Measurements from ENCODE around the gene ARHGAP27. TPM values are rescaled to one million over a fixed set of nuclear protein-coding genes. Genes with fewer than 3 reads are reported as not detected.

ARHGAP27 gene
- total RNA-seq, 3 donors from 2014 or later (not counting 1 experiment from before 2014, with no cell fraction given): 125 to 141 (median 126) TPM

- Histone ChIP-seq H3K4me3 (ENCODE audit: low read length) (peak overlapping the region; percentile 73), H3K27me3 (ENCODE audit: control insufficient read depth, insufficient read depth, low read length) (no peaks in the 10 kb centered on the region), H3K36me3 (ENCODE audit: control insufficient read depth, insufficient read depth, low read length) (peaks cover 10% of the 10 kb centered on the region), H3K4me1 (ENCODE audit: control insufficient read depth, insufficient read depth, low read length) (peaks cover 48% of the 10 kb centered on the region), H3K9me3 (ENCODE audit: control insufficient read depth, insufficient read depth, low read length) (no peaks in the 10 kb centered on the region), H3K27ac (ENCODE audit: low read length) (peak overlapping the region; percentile 57)
- H3K9me3 Mint-ChIP-seq: no peaks in the 10 kb centered on the region
- no peaks in the 10 kb centered on the region for H3K36me3 Mint-ChIP-seq
- intact Hi-C loops (cut with micrococcal nuclease): no loop called here
- TF ChIP-seq CTCF (IDR thresholded peaks at IDR 0.05): no peak
- peak overlapping the region; percentile 74 to 83 for H3K27ac Mint-ChIP-seq
- peak; percentile 72 to 77 (median 72) for ATAC-seq
- H3K4me3 Mint-ChIP-seq: peak overlapping the region; percentile 93
- DNase-seq: peak; percentile 65 to 79
- WGBS (ENCODE audit: insufficient coverage): under 1% methylated on average over 55 of the region's 64 CpGs
- no peaks in the 10 kb centered on the region for H3K27me3 Mint-ChIP-seq (ENCODE audit: low read depth in 2 of 2)
- peaks cover 13 to 36% of the 10 kb centered on the region in 2 donors for H3K4me1 Mint-ChIP-seq
Measured at GRCh38 chr17:45431531-45432404, 902 bp downstream of the ARHGAP27 start.

- Histone ChIP-seq H3K4me3 (ENCODE audit: low read length) (peak overlapping the region; percentile 73), H3K27ac (ENCODE audit: low read length) (peak overlapping the region; percentile 57), H3K36me3 (ENCODE audit: control insufficient read depth, insufficient read depth, low read length) (peaks cover 3% of the 10 kb centered on the region), H3K4me1 (ENCODE audit: control insufficient read depth, insufficient read depth, low read length) (peaks cover 48% of the 10 kb centered on the region), H3K9me3 (ENCODE audit: control insufficient read depth, insufficient read depth, low read length) (no peaks in the 10 kb centered on the region), H3K27me3 (ENCODE audit: control insufficient read depth, insufficient read depth, low read length) (no peaks in the 10 kb centered on the region)
- no peaks in the 10 kb centered on the region for H3K36me3 Mint-ChIP-seq
- 15% methylated on average over 47 of the region's 47 CpGs for WGBS (ENCODE audit: insufficient coverage)
- peak; percentile 47 to 67 (median 59) for ATAC-seq
- H3K27ac Mint-ChIP-seq: peak overlapping the region; percentile 74 to 83
- peak in 1 of 2 donors; percentile 56 for DNase-seq
- no peaks in the 10 kb centered on the region for H3K27me3 Mint-ChIP-seq (ENCODE audit: low read depth in 2 of 2)
- intact Hi-C loops (cut with micrococcal nuclease): no loop called here
- H3K4me1 Mint-ChIP-seq: peaks cover 13 to 36% of the 10 kb centered on the region in 2 donors
- no peak for TF ChIP-seq CTCF (IDR thresholded peaks at IDR 0.05)
- peak overlapping the region; percentile 93 for H3K4me3 Mint-ChIP-seq
- no peaks in the 10 kb centered on the region for H3K9me3 Mint-ChIP-seq
Measured at GRCh38 chr17:45430738-45431530, 1.7 kb downstream of the ARHGAP27 start.

GRCh38 chr17:45430006-45430737 is 2.5 kb downstream of the ARHGAP27 start:
- peaks cover 52% of the 10 kb centered on the region for H3K4me1 ChIP-seq (ENCODE audit: control insufficient read depth, insufficient read depth, low read length)

More at GRCh38 chr17:45430006-45430737, 2.5 kb downstream of the ARHGAP27 start:
- H3K36me3 ChIP-seq (ENCODE audit: control insufficient read depth, insufficient read depth, low read length): no peaks in the 10 kb centered on the region
- H3K27me3 ChIP-seq (ENCODE audit: control insufficient read depth, insufficient read depth, low read length): no peaks in the 10 kb centered on the region
- H3K4me1 Mint-ChIP-seq: peaks cover 13 to 36% of the 10 kb centered on the region in 2 donors
- no peak for TF ChIP-seq CTCF (IDR thresholded peaks at IDR 0.05)
- DNase-seq (peak in 1 of 2 donors; percentile 3), ATAC-seq (no peak)
- H3K36me3 Mint-ChIP-seq: no peaks in the 10 kb centered on the region
- H3K4me3 Mint-ChIP-seq: peak overlapping the region; percentile 93
- H3K4me3 ChIP-seq (ENCODE audit: low read length): no peak overlapping the region
- H3K27me3 Mint-ChIP-seq (ENCODE audit: low read depth in 2 of 2): no peaks in the 10 kb centered on the region
- intact Hi-C loops (cut with micrococcal nuclease): no loop called here
- H3K27ac ChIP-seq (ENCODE audit: low read length): peak overlapping the region; percentile 4
- peak overlapping the region; percentile 74 to 83 for H3K27ac Mint-ChIP-seq
- WGBS (ENCODE audit: insufficient coverage): 94% methylated on average over 68 of the region's 68 CpGs
- no peaks in the 10 kb centered on the region for H3K9me3 Mint-ChIP-seq
- no peaks in the 10 kb centered on the region for H3K9me3 ChIP-seq (ENCODE audit: control insufficient read depth, insufficient read depth, low read length)

Measured in natural killer cell (primary cell).